HG03457 (cell line): Measurements from ENCODE around the gene TBCCD1.
"Not testable (repeated sequence)": the region's sequence is repeated elsewhere in the genome, so short reads cannot be mapped to it uniquely, and the experiment has no call there.

ENCODE experiments used
- ATAC-seq: cut with Tn5 transposase; IDR thresholded peaks from one replicate; pipeline ENCODE4 v1.9.1; 2021; ENCODE audit warnings: moderate number of reproducible peaks; ENCODE audit not compliant: unreplicated experiment

TBCCD1 gene

GRCh38 chr3:186596568-186597287 lies 29.6 kb upstream of the TBCCD1 start:
- ATAC-seq: no peak

- no peak for ATAC-seq
Observed at GRCh38 chr3:186594591-186595113, 27.5 kb upstream of the TBCCD1 start.

GRCh38 chr3:186593862-186594261 lies 26.7 kb upstream of the TBCCD1 start:
- ATAC-seq: no peak

DNA sequence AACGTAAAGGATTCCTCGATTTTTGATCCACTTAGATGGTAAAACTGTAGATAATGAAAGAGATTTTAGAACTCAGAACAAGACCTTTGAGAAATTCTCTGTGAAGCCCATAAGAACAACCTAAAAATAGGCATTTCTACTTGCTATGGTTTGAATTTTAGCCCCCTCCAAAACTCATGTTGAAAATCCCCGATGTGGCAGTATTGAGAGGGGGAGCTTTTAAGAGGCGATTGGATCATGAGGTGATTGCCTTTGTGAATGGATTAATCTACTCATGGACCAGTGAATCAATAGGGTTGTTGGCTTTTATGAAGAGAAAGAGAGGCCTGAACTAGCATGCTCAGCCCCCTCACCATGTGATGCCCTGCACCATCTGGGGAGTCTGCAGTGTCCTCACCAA lies 25.5 kb upstream of the TBCCD1 start:
- no peak for ATAC-seq

- no peak for ATAC-seq
Observed at GRCh38 chr3:186590580-186591295, 23.6 kb upstream of the TBCCD1 start.

DNA sequence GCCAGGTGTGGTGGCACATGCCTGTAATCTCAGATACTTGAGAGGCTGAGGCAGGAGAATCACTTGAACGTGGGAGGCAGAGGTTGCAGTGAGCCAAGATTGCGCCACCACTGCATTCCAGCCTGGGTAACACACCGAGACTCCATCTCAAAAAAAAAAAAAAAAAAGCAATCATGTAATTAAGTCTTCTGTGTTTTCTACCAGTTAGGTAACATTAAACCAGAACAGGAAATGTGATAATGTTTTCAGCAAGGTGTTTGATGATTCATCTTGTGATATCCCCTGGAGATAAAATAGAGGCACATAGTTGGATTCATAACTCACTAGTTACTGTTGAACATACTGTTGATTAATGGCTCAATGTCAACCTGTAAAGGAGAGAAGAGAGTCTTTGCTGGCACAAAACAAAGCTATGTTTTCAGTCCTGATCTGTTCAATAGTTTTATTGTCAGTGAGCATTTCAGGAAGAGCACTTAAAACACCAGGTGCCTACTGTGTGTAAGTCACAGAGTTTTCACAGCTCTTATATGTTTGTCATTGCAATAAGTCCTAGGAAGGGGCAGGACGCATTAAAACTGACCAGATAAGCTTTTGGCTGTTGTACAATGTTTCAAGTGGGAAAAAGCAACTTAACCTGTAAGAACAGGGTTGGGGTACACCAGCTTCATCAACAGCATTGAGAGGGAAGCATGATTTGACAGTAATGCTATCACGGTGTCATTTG lies 22.9 kb upstream of the TBCCD1 start:
- no peak for ATAC-seq

GRCh38 chr3:186589121-186589520 lies 22.0 kb upstream of the TBCCD1 start:
- no peak for ATAC-seq

DNA sequence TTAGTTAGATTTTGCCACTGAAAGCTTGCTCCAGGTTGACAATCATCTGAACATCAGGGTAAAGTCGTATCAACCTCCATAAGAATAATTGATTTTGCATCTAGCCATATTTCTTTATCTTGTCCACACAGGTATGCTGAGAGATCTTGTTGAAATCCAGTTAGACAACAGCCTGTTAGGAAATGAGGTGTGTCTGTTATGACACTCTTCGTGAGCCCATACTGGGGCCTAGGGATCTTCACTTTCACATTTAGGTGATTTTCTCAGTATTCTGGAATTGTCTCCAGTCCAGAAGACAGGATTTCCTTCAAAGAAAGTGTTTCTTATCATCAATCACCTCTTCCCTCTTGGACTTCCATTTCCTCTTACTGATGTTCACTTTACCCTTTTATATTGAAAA lies 21.5 kb upstream of the TBCCD1 start:
- ATAC-seq: no peak

DNA sequence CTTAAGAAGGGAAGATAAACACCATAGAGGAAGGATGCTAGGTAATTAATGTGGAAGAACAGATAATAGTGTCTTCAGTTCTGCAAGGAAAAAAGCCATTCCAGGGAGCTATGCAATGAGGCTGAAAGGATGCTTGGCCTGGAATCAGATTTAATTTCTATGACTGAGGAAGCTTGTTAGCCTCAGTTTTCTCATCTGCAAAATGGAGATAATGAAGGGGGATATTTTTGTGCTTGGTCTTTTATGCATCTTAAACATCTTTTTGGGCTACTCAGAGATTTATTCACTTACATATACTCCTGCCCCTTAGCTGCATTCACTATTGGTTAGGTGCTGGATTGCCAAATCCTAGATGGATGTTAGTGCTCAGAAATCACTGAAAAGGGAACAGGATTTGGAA lies 20.0 kb upstream of the TBCCD1 start:
- ATAC-seq: no peak

- not testable (repeated sequence) for ATAC-seq
Observed at GRCh38 chr3:186586245-186586644, 19.1 kb upstream of the TBCCD1 start.

DNA sequence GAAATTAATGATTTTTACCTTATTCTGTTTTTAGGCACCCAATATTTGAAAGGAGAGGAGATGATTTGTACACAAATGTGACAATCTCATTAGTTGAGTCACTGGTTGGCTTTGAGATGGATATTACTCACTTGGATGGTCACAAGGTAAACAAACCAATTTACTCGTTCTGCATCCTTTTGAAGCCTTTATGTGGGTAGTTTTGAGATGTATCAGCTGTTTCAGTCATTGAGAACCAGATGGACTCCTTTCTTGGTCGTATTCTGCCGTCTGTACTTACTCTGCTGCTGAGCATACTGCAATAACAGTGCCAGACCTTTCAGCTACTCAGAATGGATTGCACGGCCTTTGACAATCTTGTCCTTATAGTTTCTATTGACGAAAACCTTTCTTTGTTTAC lies 16.7 kb upstream of the TBCCD1 start:
- ATAC-seq: no peak

- ATAC-seq: no peak
Observed at GRCh38 chr3:186582541-186582940, 15.4 kb upstream of the TBCCD1 start.

- ATAC-seq: no peak
Observed at GRCh38 chr3:186580785-186581184, 13.6 kb upstream of the TBCCD1 start.

DNA sequence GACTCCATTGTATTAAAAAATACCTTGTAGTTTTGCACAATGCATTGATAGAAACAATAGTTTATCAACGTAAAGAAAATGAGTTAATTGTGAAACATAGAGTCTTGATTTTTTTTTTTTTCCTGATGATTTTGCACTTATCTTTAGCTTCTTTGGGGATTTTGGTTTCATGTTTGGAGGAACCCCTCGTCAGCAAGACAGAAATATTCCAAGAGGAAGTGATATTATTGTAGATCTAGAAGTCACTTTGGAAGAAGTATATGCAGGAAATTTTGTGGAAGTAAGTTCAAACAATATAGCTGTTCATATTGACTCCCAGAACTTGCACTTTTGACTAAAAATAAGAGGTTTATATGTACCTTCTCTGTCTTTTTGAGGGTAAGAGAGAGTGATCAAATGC lies 10.4 kb upstream of the TBCCD1 start:
- no peak for ATAC-seq

DNA sequence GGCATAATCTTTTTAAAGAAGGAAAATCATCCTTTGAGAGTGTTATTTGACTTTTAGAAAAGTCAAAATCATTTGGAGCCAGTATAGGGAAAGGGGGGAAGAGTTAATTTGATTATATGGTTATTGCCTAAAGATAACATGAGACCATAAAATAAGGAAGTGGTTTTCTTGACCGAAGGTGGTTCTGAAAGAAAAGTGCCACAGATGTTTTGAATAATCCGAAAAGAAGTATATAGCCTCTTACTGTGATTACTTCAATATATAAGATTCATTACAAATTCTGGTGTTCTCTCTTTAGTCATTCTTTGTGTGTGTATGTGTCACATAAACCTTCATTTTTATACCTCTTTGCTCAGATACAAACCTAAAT lies 4.5 kb upstream of the TBCCD1 start:
- ATAC-seq: no peak

GRCh38 chr3:186570941-186571643 lies 4.0 kb upstream of the TBCCD1 start:
- no peak for ATAC-seq

- ATAC-seq: peak; percentile 82
Observed at GRCh38 chr3:186570096-186570940, 3.2 kb upstream of the TBCCD1 start, which contains the start of gene DNAJB11. TSS of gene DNAJB11 (plus strand) at chr3:186570720. CDS start at chr3:186570898, 178 bp downstream.

- no peak for ATAC-seq
Observed at GRCh38 chr3:186569779-186570095, 2.6 kb upstream of the TBCCD1 start.

DNA sequence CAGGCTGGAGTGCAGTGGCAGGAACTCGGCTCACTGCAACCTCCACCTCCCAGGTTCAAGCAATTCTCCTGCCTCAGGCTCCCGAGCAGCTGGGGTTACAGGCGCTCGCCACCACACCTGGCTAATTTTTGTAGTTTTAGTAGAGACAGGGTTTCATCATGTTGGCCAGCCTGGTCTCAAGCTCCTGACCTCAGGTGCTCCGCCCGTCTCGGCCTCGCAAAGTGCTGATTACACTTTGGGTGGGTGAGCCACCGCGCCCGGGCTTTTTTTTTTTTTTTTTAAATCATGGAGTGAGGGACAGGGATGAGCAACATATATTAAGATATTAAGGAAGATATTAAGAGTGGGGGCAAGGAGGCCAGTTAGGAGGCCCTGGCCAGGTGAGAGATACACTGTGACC lies 2.2 kb upstream of the TBCCD1 start:
- ATAC-seq: not testable (repeated sequence)

- no peak for ATAC-seq
Observed at GRCh38 chr3:186566772-186567071, 417 bp downstream of the TBCCD1 start.
